ENCODE measurements around the gene DHX8. TPM values are rescaled to one million over a fixed set of nuclear protein-coding genes. Genes with fewer than 3 reads are reported as not detected.
A peak's percentile ranks its signal among the peaks of the same experiment; 100 is the strongest.

DHX8 gene
- total and polyA plus RNA-seq, 2 of the 8 experiments (the other 6 are each of a cell fraction or from before 2014, with no cell fraction given) = 30.5 to 59.4 TPM

DNA sequence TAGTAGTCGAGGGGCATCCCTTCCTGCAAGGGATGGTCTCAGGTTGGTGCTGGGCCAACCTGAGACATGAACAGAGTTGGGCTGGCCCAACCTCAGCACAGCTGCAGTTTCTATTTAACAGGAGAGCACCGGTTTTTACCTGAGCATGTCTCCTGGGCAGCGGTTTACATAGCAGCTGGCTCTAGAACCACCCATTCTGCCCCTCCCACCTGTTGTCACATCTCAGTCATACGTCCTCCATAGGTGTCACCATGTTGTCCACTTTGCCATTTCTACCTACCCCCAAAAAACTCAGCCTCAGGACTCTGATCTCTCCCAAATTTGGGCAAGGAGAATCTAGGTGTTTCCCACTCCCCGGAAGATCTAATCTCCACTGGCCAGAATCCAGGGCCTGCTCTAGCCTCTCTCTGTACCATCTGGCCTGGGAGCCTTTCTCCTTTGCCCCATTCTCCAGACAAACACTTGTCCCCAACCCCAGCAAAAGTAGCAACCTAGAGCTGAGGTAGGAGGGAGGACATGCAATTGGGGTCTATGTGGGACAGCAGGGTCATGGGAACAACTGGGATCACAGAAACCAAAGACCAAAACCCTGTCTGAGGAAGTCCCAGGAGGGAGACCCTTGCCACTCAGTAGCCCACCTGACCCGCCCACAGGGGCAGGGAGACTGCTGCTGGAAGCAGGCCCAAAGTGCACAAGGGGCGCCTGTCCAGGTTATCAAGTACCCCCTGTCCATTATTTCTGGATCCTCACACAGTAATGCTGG is 43.3 kb downstream of the DHX8 start:
- Histone ChIP-seq H4K5ac (ENCODE audit: insufficient read length, low read depth, low read length) (no peak overlapping the region), H4K20me1 (replicated peaks in 1 of 2; ENCODE audit: control insufficient read depth in 1 of 2, insufficient read depth in 2 of 2, low read length in 2 of 2) (peaks cover 2 to 4% of the 10 kb centered on the region in 2 experiments), H3K9ac (replicated peaks in 1 of 4; ENCODE audit: extremely low read depth in 1 of 4, low read depth in 3 of 4, low read length in 3 of 4) (no peak overlapping the region), H2AK5ac (ENCODE audit: low read depth, low read length) (no peak overlapping the region), H3K79me2 (ENCODE audit: control insufficient read depth in 1 of 2, insufficient read depth in 2 of 2, low read length in 2 of 2) (no peaks in the 10 kb centered on the region), H2BK12ac (ENCODE audit: low read depth, low read length) (no peak overlapping the region), H2AFZ (ENCODE audit: low read length) (no peak overlapping the region), H3K14ac (ENCODE audit: insufficient read length) (no peak overlapping the region), H2BK15ac (ENCODE audit: low read length) (no peak overlapping the region), H3K36me3 (ENCODE audit: control insufficient read depth in 2 of 4, insufficient read depth in 4 of 4, low read length in 3 of 4) (peaks cover 8 to 34% (median 24%) of the 10 kb centered on the region in 4 experiments; a peak in 7 of 8 replicates), H3K4me3 (ENCODE audit: extremely low read depth in 1 of 4, insufficient read depth in 2 of 4, low read depth in 3 of 4, low read length in 4 of 4) (no peak overlapping the region), H3K9me3 (ENCODE audit: insufficient read depth in 2 of 2, low read depth in 1 of 2, low read length in 1 of 2) (no peaks in the 10 kb centered on the region), H3K23ac (ENCODE audit: insufficient read length) (no peak overlapping the region), H4K91ac (replicated peaks; ENCODE audit: insufficient read length, low read length) (no peak overlapping the region), H3K27me3 (replicated peaks in 1 of 4; ENCODE audit: control insufficient read depth in 3 of 4, extremely low read depth in 1 of 4, insufficient read depth in 3 of 4, low read length in 3 of 4) (no peaks in the 10 kb centered on the region), H3K79me1 (ENCODE audit: low read depth, low read length) (peaks cover 2% of the 10 kb centered on the region; the same call in 1 of the 2 replicates), H3K4ac (replicated peaks; ENCODE audit: insufficient read length, low read depth, low read length) (no peak overlapping the region), H3K27ac (ENCODE audit: low read depth, low read length) (no peak overlapping the region), H3K4me2 (ENCODE audit: insufficient read depth in 1 of 2, low read depth in 2 of 2, low read length in 2 of 2) (no peak overlapping the region), H2BK120ac (replicated peaks; ENCODE audit: low read depth, low read length) (no peak overlapping the region), H2BK20ac (ENCODE audit: low read length) (no peak overlapping the region), H3K23me2 (ENCODE audit: low read depth, low read length) (peaks cover 4% of the 10 kb centered on the region; the same call in 1 of the 2 replicates), H3K56ac (replicated peaks; ENCODE audit: insufficient read length, low read depth, low read length) (no peak overlapping the region), H4K8ac (ENCODE audit: extremely low read depth, insufficient read depth, low read length) (no peak overlapping the region), H3K4me1 (replicated peaks in 1 of 4; ENCODE audit: control insufficient read depth in 3 of 4, insufficient read depth in 4 of 4, low read length in 3 of 4) (peaks cover 18 to 46% (median 22%) of the 10 kb centered on the region in 4 experiments), H2BK5ac (ENCODE audit: low read depth, low read length) (peak overlapping the region; percentile 60; the same call in 1 of the 2 replicates), H3K18ac (ENCODE audit: extremely low read depth, low read length) (no peak overlapping the region)
- POLR2A ChIA-PET (ENCODE audit: partially characterized antibody) = interaction anchor here (0.7 to 12.6 kb wide), 23 partner anchors 9 to 230 kb away, joined by 3 to 345 read pairs (median 4); partner anchors contain the start of gene ETV4
- no peak for FAIRE-seq
- WGBS, 2 experiments (ENCODE audit: extremely low coverage in 1 of 2, insufficient coverage in 1 of 2, insufficient read length in 1 of 2, insufficient replicate concordance in 2 of 2, low coverage in 1 of 2, low lambda C conversion rate in 2 of 2, missing lambda C conversion rate in 1 of 2) = 88% methylated on average over 7 of the region's 7 CpGs; no CpG with 5 or more reads in 1 of the 2 experiments
- CTCF ChIA-PET (ENCODE audit: partially characterized antibody) = interaction anchor here (0.6 to 4.5 kb wide), 10 partner anchors 12 to 234 kb away, joined by 3 to 21 read pairs (median 6); no protein-coding TSS in a partner anchor
- DNase-seq (ENCODE audit: low read depth in 1 of 2, low spot score in 2 of 2) = no peak
- TF ChIP-seq POLR2A (IDR thresholded peaks at IDR 0.05; ENCODE audit: control extremely low read depth in 1 of 2, low read depth in 2 of 2, low read length in 2 of 2) (peak in 1 of 2 experiments; percentile 49; a peak in 1 of 3 replicates), POLR2AphosphoS5 (IDR thresholded peaks at IDR 0.05; ENCODE audit: low read depth, low read length) (0 out of 2 replicates have a peak, but pooled peaks have one; percentile 19), SIRT6 (IDR thresholded peaks at IDR 0.05; ENCODE audit: low read length) (no peak)

Measured in H1 (cell line).